B cell (primary cell): ENCODE results near the gene SPDYE11. TPM values are rescaled to one million over a fixed set of nuclear protein-coding genes. Genes with fewer than 3 reads are reported as not detected.

Source experiments
- polyA plus RNA-seq: library from polyadenylated mRNA; depleted of rRNA; stranded (reverse); fragments of >200 nt; gene quantifications from 2 replicates; pipeline ENCODE4 v1.2.3, GENCODE V29; 2012
- small RNA-seq: library from RNA; depleted of rRNA; stranded (forward); fragments of <200 nt; gene quantifications from one replicate; pipeline ENCODE3, GENCODE V24; 2012; ENCODE audit warnings: low replicate concordance, low read depth; ENCODE audit not compliant: insufficient read length
- total RNA-seq, 2 donors: library from RNA; stranded (reverse); fragments of 120-200 nt in 1 of 2; gene quantifications; 1 replicate in 1 of 2; 2 replicates in 1 of 2; pipeline versions ENCODE4 v1.2.3 to v1.2.4, GENCODE V29; 2013 to 2022

Gene SPDYE11
- total and polyA plus RNA-seq, 2 donors (not counting 1 experiment from before 2014, with no cell fraction given): not detected

Small RNA genes lying within 50 kb of the gene (small RNA-seq; reads per million reads assigned to genes)
- gene RF00019: not detected

Other genes with a start within 250 kb of the SPDYE11 start
- 9.4 and 9.5 TPM in 2 replicates for gene TYW1B, start 229.7 kb downstream of the SPDYE11 start, total RNA-seq
- gene TYW1B, start 229.7 kb downstream of the SPDYE11 start, polyA plus RNA-seq: 4.4 and 6.8 TPM in 2 replicates
- gene POM121, start 132.8 kb downstream of the SPDYE11 start, total RNA-seq: 56.2 and 57.9 TPM in 2 replicates
- 25.0 and 32.2 TPM in 2 replicates for gene POM121, start 132.8 kb downstream of the SPDYE11 start, polyA plus RNA-seq
- 1.2 and 1.6 TPM in 2 replicates for gene TRIM74, start 88.4 kb downstream of the SPDYE11 start, total RNA-seq
- 0.48 and 0.97 TPM in 2 replicates for gene TRIM74, start 88.4 kb downstream of the SPDYE11 start, polyA plus RNA-seq
- not detected in 2 replicates for gene SPDYE8, start 28.1 kb downstream of the SPDYE11 start, total RNA-seq
- not detected in 2 replicates for gene SPDYE8, start 28.1 kb downstream of the SPDYE11 start, polyA plus RNA-seq
- gene SPDYE9, start 28.1 kb upstream of the SPDYE11 start, total RNA-seq: not detected in 2 replicates
- gene SPDYE9, start 28.1 kb upstream of the SPDYE11 start, polyA plus RNA-seq: not detected in 2 replicates